OCI-LY3 (cell line): Measurements from ENCODE around the gene RORB.

Experiments used
- H2AFZ ChIP-seq: fragments of 200-600, 300-600 bp; shearing (Covaris generic); 2 replicates; pipeline ENCODE4 v1.6.0; 2014; ENCODE audit warnings: antibody characterized with exemption, low read depth, low read length
- H3K27ac ChIP-seq: fragments of 200-600, 300-600 bp; sonication (generic); 2 replicates; pipeline ENCODE4 v1.5.1; 2014; ENCODE audit warnings: mild to moderate bottlenecking, low read length, moderate library complexity, mixed read lengths
- H3K27me3 ChIP-seq: fragments of 200-600, 300-600 bp; sonication (generic); 2 replicates; pipeline ENCODE4 v1.6.1; 2014; ENCODE audit warnings: low read depth, low read length, mixed read lengths
- H3K36me3 ChIP-seq: fragments of 200-600, 300-600 bp; sonication (generic); replicated peaks from 2 replicates; pipeline ENCODE3; 2014; ENCODE audit warnings: low read depth, low read length, mixed read lengths
- H3K4me1 ChIP-seq: fragments of 300-600, 200-600 bp; sonication (generic); 2 replicates; pipeline ENCODE4 v1.6.1; 2014; ENCODE audit warnings: low read length, mixed read lengths
- H3K4me2 ChIP-seq: fragments of 200-600, 300-600 bp; sonication (generic); 2 replicates; pipeline ENCODE4 v1.6.1; 2014; ENCODE audit warnings: low read length, mixed read lengths
- H3K4me3 ChIP-seq: fragments of 300-600, 200-600 bp; sonication (generic); 2 replicates; pipeline ENCODE4 v1.5.1; 2014; ENCODE audit warnings: antibody characterized with exemption, mild to moderate bottlenecking, low read length, moderate library complexity
- H3K79me2 ChIP-seq: fragments of 300-600, 200-600 bp; shearing (Covaris generic); 2 replicates; pipeline ENCODE4 v1.6.1; 2014; ENCODE audit warnings: mild to moderate bottlenecking, low read length, mixed read lengths
- H3K9ac ChIP-seq: fragments of 300-600, 200-600 bp; shearing (Covaris generic); 2 replicates; pipeline ENCODE4 v1.6.0; 2014; ENCODE audit warnings: mild to moderate bottlenecking, low read length, moderate library complexity
- H3K9me3 ChIP-seq: fragments of 200-600, 300-600 bp; shearing (Covaris generic); 2 replicates; pipeline ENCODE4 v1.6.1; 2014; ENCODE audit warnings: low read length, mixed read lengths; ENCODE audit not compliant: insufficient read depth
- H4K20me1 ChIP-seq: fragments of 200-600, 300-600 bp; sonication (generic); 2 replicates; pipeline ENCODE4 v1.6.1; 2016; ENCODE audit warnings: low read length, mixed read lengths; ENCODE audit not compliant: insufficient read depth
- EZH2phosphoT487 ChIP-seq: fragments of 200-600 bp; shearing (Covaris generic); IDR thresholded peaks from 2 replicates; pipeline ENCODE4 v1.6.1; 2018; ENCODE audit warnings: antibody characterized with exemption, mixed run types, low read depth
- TF ChIP-seq, protein P1 (sequence below): fragments of 200-600, 300-600 bp; sonication (generic); IDR thresholded peaks from 2 replicates; pipeline ENCODE4 v1.5.1; 2014; ENCODE audit warnings: antibody characterized with exemption, low read length, low read depth

Gene RORB

DNA sequence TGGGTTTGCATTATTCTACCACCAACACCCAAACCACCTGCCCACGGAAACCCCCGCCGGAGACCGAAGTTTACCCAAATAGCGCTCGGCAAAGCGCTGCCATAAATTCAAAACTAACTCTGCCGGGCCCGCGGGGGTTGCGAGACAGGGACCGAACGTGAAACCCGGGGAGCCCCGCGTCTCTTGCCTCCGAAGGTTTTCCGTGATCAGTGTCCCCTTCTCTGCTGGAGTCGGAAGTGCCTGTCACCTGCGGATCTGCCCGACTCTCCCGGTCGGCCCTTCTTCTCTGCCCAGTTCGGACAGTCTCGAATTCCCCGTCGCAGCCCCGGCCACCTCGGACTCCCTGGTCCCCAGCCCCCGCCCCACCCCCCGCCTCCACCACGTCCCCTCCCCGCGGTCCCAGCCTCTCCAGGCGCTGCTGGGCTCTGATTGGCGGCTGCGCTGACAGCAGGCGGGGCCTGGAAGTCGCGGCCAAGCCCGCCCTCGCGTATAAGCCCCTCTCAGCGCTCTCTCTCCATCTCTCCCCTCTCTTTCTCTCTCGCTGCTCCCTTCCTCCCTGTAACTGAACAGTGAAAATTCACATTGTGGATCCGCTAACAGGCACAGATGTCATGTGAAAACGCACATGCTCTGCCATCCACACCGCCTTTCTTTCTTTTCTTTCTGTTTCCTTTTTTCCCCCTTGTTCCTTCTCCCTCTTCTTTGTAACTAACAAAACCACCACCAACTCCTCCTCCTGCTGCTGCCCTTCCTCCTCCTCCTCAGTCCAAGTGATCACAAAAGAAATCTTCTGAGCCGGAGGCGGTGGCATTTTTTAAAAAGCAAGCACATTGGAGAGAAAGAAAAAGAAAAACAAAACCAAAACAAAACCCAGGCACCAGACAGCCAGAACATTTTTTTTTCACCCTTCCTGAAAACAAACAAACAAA, at the start of gene RORB:
RORB (plus strand) TSS at position 517 of the 929 bp plus-strand sequence. CDS start 642 bp downstream, outside the sequence.
- Histone ChIP-seq H3K9ac (no peak within 1 kb of the TSS), H3K79me2 (no peaks in the 10 kb centered on the region), H3K9me3 (no peaks in the 10 kb centered on the region), H4K20me1 (no peaks in the 10 kb centered on the region), H3K4me3 (no peak within 1 kb of the TSS), H3K4me1 (no peaks in the 10 kb centered on the region), H3K36me3 (no peaks in the 10 kb centered on the region), H3K27ac (no peak within 1 kb of the TSS), H2AFZ (no peak within 1 kb of the TSS), H3K4me2 (no peak within 1 kb of the TSS), H3K27me3 (no peaks in the 10 kb centered on the region)
- TF ChIP-seq, protein P1, sequence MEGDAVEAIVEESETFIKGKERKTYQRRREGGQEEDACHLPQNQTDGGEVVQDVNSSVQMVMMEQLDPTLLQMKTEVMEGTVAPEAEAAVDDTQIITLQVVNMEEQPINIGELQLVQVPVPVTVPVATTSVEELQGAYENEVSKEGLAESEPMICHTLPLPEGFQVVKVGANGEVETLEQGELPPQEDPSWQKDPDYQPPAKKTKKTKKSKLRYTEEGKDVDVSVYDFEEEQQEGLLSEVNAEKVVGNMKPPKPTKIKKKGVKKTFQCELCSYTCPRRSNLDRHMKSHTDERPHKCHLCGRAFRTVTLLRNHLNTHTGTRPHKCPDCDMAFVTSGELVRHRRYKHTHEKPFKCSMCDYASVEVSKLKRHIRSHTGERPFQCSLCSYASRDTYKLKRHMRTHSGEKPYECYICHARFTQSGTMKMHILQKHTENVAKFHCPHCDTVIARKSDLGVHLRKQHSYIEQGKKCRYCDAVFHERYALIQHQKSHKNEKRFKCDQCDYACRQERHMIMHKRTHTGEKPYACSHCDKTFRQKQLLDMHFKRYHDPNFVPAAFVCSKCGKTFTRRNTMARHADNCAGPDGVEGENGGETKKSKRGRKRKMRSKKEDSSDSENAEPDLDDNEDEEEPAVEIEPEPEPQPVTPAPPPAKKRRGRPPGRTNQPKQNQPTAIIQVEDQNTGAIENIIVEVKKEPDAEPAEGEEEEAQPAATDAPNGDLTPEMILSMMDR, result no peak
- no peak for TF ChIP-seq EZH2phosphoT487

DNA sequence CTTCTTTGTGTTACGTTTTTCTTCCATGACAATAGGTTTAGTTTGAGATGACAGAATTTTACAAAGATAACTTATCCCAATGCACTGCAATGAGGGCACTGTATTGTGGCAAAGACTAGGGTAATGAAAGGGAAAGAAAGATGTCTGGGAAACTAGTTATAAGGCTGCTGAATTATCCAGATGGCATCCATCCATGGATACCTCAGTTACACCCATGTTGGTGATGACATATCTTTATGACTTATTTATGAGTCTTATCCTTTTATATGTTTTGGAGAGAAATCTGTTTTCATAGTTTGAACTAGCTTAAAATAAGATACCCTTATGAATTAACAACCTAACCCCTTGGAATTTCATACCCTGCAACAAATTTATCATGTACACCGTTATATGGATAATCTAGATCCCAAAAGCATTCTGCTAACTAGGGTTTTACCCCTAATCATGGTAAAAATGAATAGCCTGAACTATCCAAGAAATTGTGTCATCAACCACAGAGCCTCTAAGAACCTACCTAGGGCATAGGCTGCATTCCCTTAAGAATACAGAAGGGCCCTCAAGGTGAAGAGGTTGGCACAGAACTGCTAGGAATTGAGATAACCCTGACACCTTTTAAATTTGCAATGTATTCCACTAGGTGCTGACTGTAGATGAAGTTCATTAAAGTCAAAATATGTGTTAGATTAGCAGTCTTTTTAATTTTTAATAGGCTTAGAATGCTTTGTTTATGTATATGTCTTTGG, 49.5 kb upstream of the RORB start:
- Histone ChIP-seq H3K9me3 (no peaks in the 10 kb centered on the region), H3K4me2 (no peak overlapping the region), H2AFZ (no peak overlapping the region), H3K36me3 (no peaks in the 10 kb centered on the region), H3K4me3 (no peak overlapping the region), H3K79me2 (no peaks in the 10 kb centered on the region), H3K27ac (no peak overlapping the region), H3K9ac (no peak overlapping the region), H3K4me1 (no peaks in the 10 kb centered on the region), H4K20me1 (no peaks in the 10 kb centered on the region), H3K27me3 (no peaks in the 10 kb centered on the region)
- TF ChIP-seq, protein P1, result no peak
- TF ChIP-seq EZH2phosphoT487, result no peak

- no peaks in the 10 kb centered on the region for H3K9me3 ChIP-seq
- no peaks in the 10 kb centered on the region for H3K79me2 ChIP-seq
- H3K4me1 ChIP-seq, result no peaks in the 10 kb centered on the region
- H3K27ac ChIP-seq, result no peak overlapping the region
- H3K4me2 ChIP-seq, result no peak overlapping the region
- no peaks in the 10 kb centered on the region for H3K27me3 ChIP-seq
- H3K9ac ChIP-seq, result no peak overlapping the region
- no peak for TF ChIP-seq EZH2phosphoT487
- TF ChIP-seq, protein P1, result no peak
- H4K20me1 ChIP-seq, result no peaks in the 10 kb centered on the region
- H3K4me3 ChIP-seq, result no peak overlapping the region
- H3K36me3 ChIP-seq, result no peaks in the 10 kb centered on the region
- no peak overlapping the region for H2AFZ ChIP-seq
These were observed 48.1 kb upstream of the RORB start for GRCh38 chr9:74449060-74449459.

DNA sequence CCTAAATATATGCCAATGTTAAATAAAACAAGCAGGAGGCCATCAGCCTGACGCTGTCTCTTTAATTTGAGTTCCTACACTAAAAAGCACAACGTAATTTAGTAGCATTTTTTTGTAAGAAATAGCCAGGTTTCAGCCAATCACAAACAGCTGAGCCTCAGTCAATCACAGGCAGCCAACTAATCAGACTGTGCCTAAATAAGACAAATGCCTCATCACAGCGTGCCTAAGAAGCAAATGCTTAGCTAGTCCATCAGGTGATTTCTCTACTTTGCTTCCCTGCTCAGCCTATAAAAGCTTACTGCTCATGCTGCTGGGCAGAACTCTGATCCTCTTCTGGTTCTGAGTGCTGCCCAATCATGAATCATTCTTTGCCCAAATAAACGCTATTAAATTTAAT, 38.3 kb upstream of the RORB start:
- H3K27me3 ChIP-seq, result no peaks in the 10 kb centered on the region
- TF ChIP-seq, protein P1, result no peak
- no peak for TF ChIP-seq EZH2phosphoT487
- H3K4me1 ChIP-seq, result no peaks in the 10 kb centered on the region
- no peaks in the 10 kb centered on the region for H3K9me3 ChIP-seq
- no peaks in the 10 kb centered on the region for H3K79me2 ChIP-seq
- H3K36me3 ChIP-seq, result no peaks in the 10 kb centered on the region
- H4K20me1 ChIP-seq, result no peaks in the 10 kb centered on the region
- no peak overlapping the region for H3K9ac ChIP-seq
- no peak overlapping the region for H3K27ac ChIP-seq
- no peak overlapping the region for H3K4me3 ChIP-seq
- H2AFZ ChIP-seq, result no peak overlapping the region
- H3K4me2 ChIP-seq, result no peak overlapping the region
